Measurements from ENCODE around the gene USP31. TPM values are rescaled to one million over a fixed set of nuclear protein-coding genes. Genes with fewer than 3 reads are reported as not detected.

The USP31 gene
- total RNA-seq, 2 donors from 2014 or later: 4.6 to 9.0 TPM

GRCh38 chr16:23089111-23089510 lies 60.1 kb downstream of the USP31 start:
- Mint-ChIP-seq H3K27ac (no peak overlapping the region), H3K9me3 (no peaks in the 10 kb centered on the region), H3K36me3 (peaks cover 5 to 19% of the 10 kb centered on the region in 2 donors)
- ATAC-seq (no peak), DNase-seq (ENCODE audit: low spot score in 2 of 2) (no peak)

DNA sequence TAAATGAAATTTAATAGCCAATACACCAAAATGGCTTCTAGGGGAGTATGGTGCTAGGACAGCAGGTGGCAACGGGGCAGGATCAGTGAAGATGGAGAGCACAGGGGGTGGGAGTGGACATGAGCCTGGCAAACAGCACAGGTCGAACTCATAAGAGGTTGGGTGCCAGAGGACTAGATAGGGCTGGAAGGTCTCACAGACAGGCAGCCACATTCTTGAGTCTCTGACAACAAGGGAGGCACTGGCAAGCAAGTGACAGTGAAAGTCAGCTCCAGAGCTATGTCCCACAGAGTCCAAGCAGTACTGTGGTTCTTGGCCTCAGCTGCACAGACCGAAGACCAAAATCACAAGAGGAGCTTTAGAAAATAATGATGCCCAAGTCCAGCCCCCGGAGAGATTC lies 61.2 kb downstream of the USP31 start:
- no peaks in the 10 kb centered on the region for H3K9me3 Mint-ChIP-seq
- no peak overlapping the region for H3K27ac Mint-ChIP-seq
- peaks cover 5 to 11% of the 10 kb centered on the region in 2 donors for H3K36me3 Mint-ChIP-seq
- ATAC-seq: no peak
- no peak for DNase-seq (ENCODE audit: low spot score in 2 of 2)

DNA sequence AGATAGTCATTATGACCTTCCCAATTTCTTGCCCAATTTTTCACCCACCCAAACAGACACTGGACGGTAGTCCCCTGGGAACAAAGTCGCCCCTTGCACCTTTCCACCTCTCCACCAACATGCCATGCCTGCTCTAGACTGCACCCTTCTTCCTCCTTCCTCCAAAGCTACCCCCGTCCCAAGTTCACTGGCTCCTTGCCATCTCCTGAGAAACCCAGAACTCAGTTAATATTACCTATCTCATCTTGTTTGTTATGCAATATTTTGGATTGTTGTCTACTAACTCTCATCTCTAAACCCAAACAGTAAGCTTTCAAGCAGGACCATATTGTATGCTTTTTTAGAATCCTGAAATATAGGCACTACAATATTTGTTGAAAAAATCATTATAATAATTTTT lies 63.3 kb downstream of the USP31 start:
- no peak overlapping the region for H3K27ac Mint-ChIP-seq
- no peak for DNase-seq (ENCODE audit: low spot score in 2 of 2)
- H3K36me3 Mint-ChIP-seq: peaks cover 5 to 13% of the 10 kb centered on the region in 2 donors
- no peak for ATAC-seq
- no peaks in the 10 kb centered on the region for H3K9me3 Mint-ChIP-seq

DNA sequence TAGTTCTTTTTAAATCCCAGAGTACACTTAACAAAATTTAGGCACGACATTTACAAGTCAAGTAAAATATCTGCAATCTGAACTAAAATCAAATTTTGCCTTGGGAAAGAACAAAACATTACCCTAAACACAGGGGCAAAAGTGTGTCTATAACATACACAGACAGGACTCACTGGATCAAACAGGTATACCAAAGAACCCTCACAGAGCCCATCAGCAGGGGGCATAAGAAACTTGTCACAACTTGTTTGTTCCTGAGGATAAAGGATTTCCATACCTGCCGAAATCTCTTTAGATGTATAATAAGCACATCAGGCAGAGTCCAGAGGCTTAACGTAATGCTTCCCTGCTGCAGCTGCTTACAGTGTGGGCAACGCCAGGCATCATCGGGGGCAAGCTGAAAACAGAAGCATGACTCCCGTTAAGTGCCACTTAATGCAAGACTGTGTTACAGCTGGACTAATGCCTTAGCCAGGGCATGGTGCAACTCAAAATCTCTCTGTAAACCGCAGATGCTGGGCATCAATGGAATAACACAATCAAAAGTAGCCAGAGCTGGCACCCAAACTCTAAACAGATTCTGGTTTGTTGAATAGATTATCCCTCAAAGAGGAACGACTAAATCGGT lies 67.0 kb downstream of the USP31 start:
- H3K27ac Mint-ChIP-seq: peak overlapping the region in 1 of 2 donors; percentile 31
- H3K36me3 Mint-ChIP-seq: peaks cover 13 to 17% of the 10 kb centered on the region in 2 donors

DNA sequence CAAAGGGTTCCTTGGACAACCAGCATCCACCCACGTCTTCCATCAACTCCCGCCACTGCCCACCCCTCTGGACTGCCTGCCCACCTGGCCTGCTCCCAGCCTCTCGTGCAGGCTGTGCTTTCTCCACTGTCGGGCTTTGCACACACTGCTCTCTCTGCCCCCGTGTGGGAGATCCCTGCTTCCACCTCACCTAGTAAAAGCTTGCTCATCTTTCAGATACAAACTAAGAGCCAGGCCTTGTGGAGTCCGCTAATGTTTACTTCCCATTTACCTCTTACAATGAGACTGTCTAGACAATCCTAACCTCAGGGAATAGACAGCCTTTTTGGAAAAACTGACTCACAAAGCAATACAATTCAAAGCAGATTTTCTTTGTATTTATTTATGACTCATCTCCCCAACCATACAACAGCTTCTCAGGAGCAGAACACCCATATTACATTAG lies 67.6 kb downstream of the USP31 start:
- ATAC-seq (peak in 1 of 2 donors; percentile 75), DNase-seq (ENCODE audit: low spot score in 2 of 2) (no peak)
- Mint-ChIP-seq H3K36me3 (peaks cover 13 to 17% of the 10 kb centered on the region in 2 donors), H3K9me3 (no peaks in the 10 kb centered on the region), H3K27ac (peak overlapping the region; percentile 31 to 44)

More for the DNA sequence above, 67.0 kb downstream of the USP31 start:
- H3K9me3 Mint-ChIP-seq: no peaks in the 10 kb centered on the region
- DNase-seq (ENCODE audit: low spot score in 2 of 2): no peak
- no peak for ATAC-seq

DNA sequence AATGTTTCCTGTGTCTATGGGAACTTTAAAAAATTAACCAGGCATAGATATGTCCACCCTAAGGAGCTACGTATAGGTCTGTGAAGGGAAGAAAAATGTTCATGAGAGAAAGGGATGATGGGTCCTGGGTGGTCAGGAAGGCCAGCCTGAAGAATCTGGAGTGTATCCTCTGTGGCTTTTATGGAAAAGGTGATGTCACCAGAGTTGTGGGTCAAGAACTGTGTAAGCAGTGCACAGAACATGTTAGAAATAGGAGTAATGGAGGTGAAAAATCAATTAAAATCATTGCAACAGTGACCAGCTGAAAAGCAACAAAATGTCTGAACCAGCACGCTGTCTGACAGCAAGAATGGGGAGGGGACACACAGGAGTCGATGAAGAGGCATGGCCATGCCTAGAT lies 68.5 kb downstream of the USP31 start:
- Mint-ChIP-seq H3K27ac (no peak overlapping the region), H3K9me3 (no peaks in the 10 kb centered on the region), H3K36me3 (peaks cover 13 to 17% of the 10 kb centered on the region in 2 donors)
- ATAC-seq: no peak
- no peak for DNase-seq (ENCODE audit: low spot score in 2 of 2)

- Mint-ChIP-seq H3K36me3 (peaks cover 13 to 17% of the 10 kb centered on the region in 2 donors), H3K9me3 (no peaks in the 10 kb centered on the region), H3K27ac (no peak overlapping the region)
- DNase-seq (ENCODE audit: low spot score in 2 of 2) (no peak), ATAC-seq (no peak)
Measured at GRCh38 chr16:23080329-23080728, 68.9 kb downstream of the USP31 start.

DNA sequence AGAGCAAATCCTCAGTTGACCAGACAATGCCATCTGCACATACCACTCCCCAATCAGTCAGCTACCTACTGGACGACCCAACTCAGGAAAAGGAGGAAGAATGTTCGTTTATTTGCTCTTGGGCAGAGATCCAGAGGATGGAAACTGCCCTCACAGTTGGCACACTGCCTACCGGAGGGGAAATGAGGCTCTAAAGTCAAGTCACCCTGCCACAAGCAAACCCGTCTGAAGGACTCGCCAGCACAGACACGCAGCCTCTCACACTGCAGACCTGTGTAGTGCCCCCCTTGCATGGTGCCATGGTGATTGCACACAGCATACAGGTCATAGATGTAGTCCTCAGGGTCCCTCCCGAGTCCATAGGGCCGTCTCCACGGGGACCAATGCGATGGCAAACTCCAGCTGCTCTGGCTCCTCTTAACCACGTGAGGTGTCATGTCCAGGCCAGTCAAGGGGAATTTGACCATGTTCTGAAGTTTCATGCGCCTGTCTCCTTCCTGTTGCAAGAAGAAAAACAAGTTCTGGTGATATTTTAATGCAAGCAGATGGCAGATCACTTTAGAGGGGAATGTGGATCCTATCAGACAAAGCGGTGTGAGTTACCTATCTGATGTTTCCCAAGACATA lies 69.5 kb downstream of the USP31 start:
- Mint-ChIP-seq H3K9me3 (no peaks in the 10 kb centered on the region), H3K27ac (no peak overlapping the region), H3K36me3 (peaks cover 13 to 17% of the 10 kb centered on the region in 2 donors)
- no peak for DNase-seq (ENCODE audit: low spot score in 2 of 2)
- no peak for ATAC-seq

- Mint-ChIP-seq H3K36me3 (peaks cover 8 to 16% of the 10 kb centered on the region in 2 donors), H3K9me3 (no peaks in the 10 kb centered on the region), H3K27ac (no peak overlapping the region)
- no peak for ATAC-seq
- no peak for DNase-seq (ENCODE audit: low spot score in 2 of 2)
Measured at GRCh38 chr16:23074423-23074822, 74.8 kb downstream of the USP31 start.

GRCh38 chr16:23072769-23073549 lies 76.3 kb downstream of the USP31 start:
- ATAC-seq: no peak
- no peak overlapping the region for H3K27ac Mint-ChIP-seq
- peaks cover 7 to 15% of the 10 kb centered on the region in 2 donors for H3K36me3 Mint-ChIP-seq
- no peak for DNase-seq (ENCODE audit: low spot score in 2 of 2)
- no peaks in the 10 kb centered on the region for H3K9me3 Mint-ChIP-seq

DNA sequence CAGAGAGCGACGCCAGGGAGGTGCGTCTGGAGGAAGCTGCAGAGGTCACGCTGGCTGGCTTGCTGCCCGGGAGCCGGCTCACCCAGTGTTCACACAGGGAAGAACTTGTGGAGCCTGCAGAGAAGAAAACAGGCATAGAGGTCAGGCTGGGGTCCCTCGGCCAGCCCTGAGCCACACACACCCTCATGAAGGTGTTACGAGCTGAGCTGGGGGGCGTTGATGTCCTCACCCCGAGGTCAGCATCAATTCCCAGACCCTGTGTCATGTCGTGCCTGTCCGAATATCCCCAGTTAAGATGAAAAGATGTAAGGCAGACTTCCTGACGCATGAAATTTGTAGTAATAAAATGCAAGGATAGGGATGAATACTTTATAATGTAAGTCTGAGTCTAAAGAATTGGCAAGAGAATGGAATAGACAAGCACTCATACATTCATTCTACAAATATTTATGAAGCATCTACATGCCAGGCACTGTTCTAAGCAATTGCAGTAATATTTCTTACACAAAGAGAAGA lies 77.1 kb downstream of the USP31 start:
- Mint-ChIP-seq H3K36me3 (peaks cover 7 to 15% of the 10 kb centered on the region in 2 donors), H3K9me3 (no peaks in the 10 kb centered on the region), H3K27ac (no peak overlapping the region)
- ATAC-seq (no peak), DNase-seq (ENCODE audit: low spot score in 2 of 2) (no peak)

DNA sequence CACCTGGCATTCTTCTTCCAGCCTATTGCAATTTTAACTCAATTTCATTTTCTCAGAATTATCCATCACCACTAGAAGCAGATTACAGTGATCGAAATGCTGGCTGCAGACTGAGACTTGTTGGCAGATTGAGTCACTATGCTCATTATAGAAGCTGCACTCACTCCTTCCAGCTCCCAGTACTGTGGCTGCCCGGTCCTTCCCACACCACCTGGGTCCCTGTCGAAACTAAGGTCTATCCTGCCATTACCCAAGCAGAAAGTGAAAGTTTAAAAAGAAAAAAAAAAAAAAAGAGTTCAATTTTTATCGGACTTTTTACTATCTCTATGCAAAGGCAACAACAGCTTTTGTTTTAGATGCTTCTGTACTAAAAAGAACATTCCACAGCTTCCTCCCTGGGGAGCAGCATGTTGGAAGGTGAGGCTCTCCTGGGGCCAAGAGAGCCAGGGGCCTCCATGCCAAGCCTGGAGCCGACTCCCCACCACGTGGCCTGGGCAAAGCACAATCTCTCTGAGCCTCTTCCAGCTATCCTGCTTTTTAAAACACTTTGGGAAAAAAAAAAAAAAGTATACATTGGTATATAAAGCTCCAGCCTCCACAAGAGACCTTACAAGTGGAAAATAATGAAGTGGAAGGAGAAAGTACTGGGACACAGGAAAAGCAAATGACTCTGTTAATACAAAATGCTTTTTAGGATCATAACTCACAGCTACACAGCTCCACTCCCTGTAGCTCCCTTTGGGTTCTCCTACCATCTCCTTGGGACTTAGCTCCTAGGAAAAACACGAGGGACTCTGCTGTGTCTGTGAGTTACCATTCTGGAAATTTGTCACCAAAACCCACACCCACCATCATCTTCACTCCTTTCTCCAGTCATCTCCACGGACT lies 77.8 kb downstream of the USP31 start:
- H3K9me3 Mint-ChIP-seq: no peaks in the 10 kb centered on the region
- peaks cover 7 to 15% of the 10 kb centered on the region in 2 donors for H3K36me3 Mint-ChIP-seq
- H3K27ac Mint-ChIP-seq: peak overlapping the region in 1 of 2 donors; percentile 22
- DNase-seq (ENCODE audit: low spot score in 2 of 2): no peak
- ATAC-seq: no peak

DNA sequence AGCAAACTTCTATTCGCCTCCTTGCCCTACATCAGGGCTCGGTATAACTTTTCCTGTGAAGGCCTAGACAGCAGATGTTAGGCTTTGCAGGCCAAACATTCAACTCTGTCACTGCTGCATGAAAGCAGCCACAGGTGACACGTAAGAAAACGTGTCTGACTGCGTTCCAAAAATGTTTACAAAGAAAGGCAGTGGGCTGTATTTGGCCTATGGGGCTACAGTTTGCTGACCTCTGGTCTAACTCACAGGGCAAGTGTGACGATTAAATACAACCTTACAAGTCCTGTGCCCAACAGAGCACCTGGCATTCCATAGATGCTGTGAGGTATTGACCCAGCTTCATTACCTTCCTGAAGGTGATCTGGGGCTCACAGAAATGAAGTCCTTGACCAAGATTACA lies 79.4 kb downstream of the USP31 start:
- ATAC-seq: no peak
- Mint-ChIP-seq H3K9me3 (no peaks in the 10 kb centered on the region), H3K36me3 (peaks cover 7 to 15% of the 10 kb centered on the region in 2 donors), H3K27ac (peak overlapping the region in 1 of 2 donors; percentile 36)
- DNase-seq (ENCODE audit: low spot score in 2 of 2): no peak

- DNase-seq (ENCODE audit: low spot score in 2 of 2) (no peak), ATAC-seq (no peak)
- H3K9me3 Mint-ChIP-seq: no peaks in the 10 kb centered on the region
- H3K36me3 Mint-ChIP-seq: peaks cover 7 to 15% of the 10 kb centered on the region in 2 donors
- H3K27ac Mint-ChIP-seq: no peak overlapping the region
Measured at GRCh38 chr16:23068079-23068736, 81.0 kb downstream of the USP31 start.

- no peak for ATAC-seq
- DNase-seq (ENCODE audit: low spot score in 2 of 2): no peak
Measured at GRCh38 chr16:23066676-23067075, 82.6 kb downstream of the USP31 start.

GRCh38 chr16:23064639-23065038 lies 84.6 kb downstream of the USP31 start:
- Mint-ChIP-seq H3K9me3 (no peaks in the 10 kb centered on the region), H3K36me3 (peaks cover 7% of the 10 kb centered on the region in 2 donors), H3K27ac (no peak overlapping the region)
- ATAC-seq: no peak
- DNase-seq (ENCODE audit: low spot score in 2 of 2): no peak

More at GRCh38 chr16:23066676-23067075, 82.6 kb downstream of the USP31 start:
- peaks cover 7 to 12% of the 10 kb centered on the region in 2 donors for H3K36me3 Mint-ChIP-seq
- no peak overlapping the region for H3K27ac Mint-ChIP-seq
- no peaks in the 10 kb centered on the region for H3K9me3 Mint-ChIP-seq

Measured in activated naive CD4-positive, alpha-beta T cell treated with anti-CD3 and anti-CD28 coated beads, Interleukin-2, amount 50 U/mL, for 72 hours (primary cell).